DOHH2 (cell line): ENCODE data around the gene MYO7B.

Experiments used
- H3F3A ChIP-seq: fragments of 200-600 bp; sonication (generic), shearing (Covaris generic); 2 replicates; pipeline ENCODE4 v1.6.0; 2016; ENCODE audit warnings: antibody characterized with exemption, mild to moderate bottlenecking; ENCODE audit not compliant: control insufficient read depth, insufficient read depth
- H3K27ac ChIP-seq: fragments of 200-600 bp; sonication (generic); 2 replicates; pipeline ENCODE4 v1.5.1; 2014; ENCODE audit warnings: low read depth, mild to moderate bottlenecking, low read length, moderate library complexity
- H3K27me3 ChIP-seq: fragments of 200-600 bp; sonication (generic); 2 replicates; pipeline ENCODE4 v1.6.1; 2014; ENCODE audit warnings: mild to moderate bottlenecking, low read length, mixed read lengths; ENCODE audit not compliant: control insufficient read depth
- H3K36me3 ChIP-seq: fragments of 200-600 bp; sonication (generic); 2 replicates; pipeline ENCODE4 v1.6.1; 2014; ENCODE audit warnings: mild to moderate bottlenecking, low read length, moderate library complexity, mixed read lengths; ENCODE audit not compliant: control insufficient read depth
- H3K4me1 ChIP-seq: fragments of 200-600 bp; sonication (generic); 2 replicates; pipeline ENCODE4 v1.6.1; 2014; ENCODE audit warnings: mild to moderate bottlenecking, low read length, mixed read lengths; ENCODE audit not compliant: control insufficient read depth
- H3K4me2 ChIP-seq: fragments of 200-600 bp; sonication (generic); 2 replicates; pipeline ENCODE4 v1.6.0; 2014; ENCODE audit warnings: mild to moderate bottlenecking, low read length, moderate library complexity
- H3K4me3 ChIP-seq: fragments of 200-600 bp; sonication (generic); 2 replicates; pipeline ENCODE4 v1.5.1; 2014; ENCODE audit warnings: mild to moderate bottlenecking, low read length, mixed read lengths
- H3K79me2 ChIP-seq: fragments of 200-600 bp; sonication (generic); 2 replicates; pipeline ENCODE4 v1.6.1; 2014; ENCODE audit warnings: mild to moderate bottlenecking, low read length, mixed read lengths; ENCODE audit not compliant: control insufficient read depth
- H3K9me2 ChIP-seq: fragments of 200-600 bp; sonication (generic); replicated peaks from 2 replicates; pipeline ENCODE4 v1.6.1; 2014; ENCODE audit warnings: mild to moderate bottlenecking, low read length, mixed read lengths; ENCODE audit not compliant: control insufficient read depth
- H3K9me3 ChIP-seq: fragments of 200-600 bp; sonication (generic); 2 replicates; pipeline ENCODE4 v1.6.1; 2014; ENCODE audit warnings: antibody characterized with exemption, low read length, mixed read lengths; ENCODE audit not compliant: control insufficient read depth, insufficient read depth
- H4K20me1 ChIP-seq: fragments of 200-600 bp; sonication (generic); 2 replicates; pipeline ENCODE4 v1.6.0; 2014; ENCODE audit warnings: low read depth, mild to moderate bottlenecking, antibody characterized with exemption, low read length, moderate library complexity; ENCODE audit not compliant: control insufficient read depth, insufficient read depth
- CTCF ChIP-seq: fragments of 200-600 bp; sonication (generic); IDR thresholded peaks from one replicate; pipeline ENCODE4 v1.5.1; 2014; ENCODE audit warnings: antibody characterized with exemption, mild to moderate bottlenecking, low read depth, low read length; ENCODE audit not compliant: poor library complexity, severe bottlenecking
- EZH2phosphoT487 ChIP-seq: fragments of 200-600 bp; sonication (generic); IDR thresholded peaks from 2 replicates; pipeline ENCODE4 v1.6.1; 2017; ENCODE audit warnings: borderline replicate concordance, mild to moderate bottlenecking, antibody characterized with exemption, low read length, moderate library complexity, mixed read lengths

MYO7B gene

DNA sequence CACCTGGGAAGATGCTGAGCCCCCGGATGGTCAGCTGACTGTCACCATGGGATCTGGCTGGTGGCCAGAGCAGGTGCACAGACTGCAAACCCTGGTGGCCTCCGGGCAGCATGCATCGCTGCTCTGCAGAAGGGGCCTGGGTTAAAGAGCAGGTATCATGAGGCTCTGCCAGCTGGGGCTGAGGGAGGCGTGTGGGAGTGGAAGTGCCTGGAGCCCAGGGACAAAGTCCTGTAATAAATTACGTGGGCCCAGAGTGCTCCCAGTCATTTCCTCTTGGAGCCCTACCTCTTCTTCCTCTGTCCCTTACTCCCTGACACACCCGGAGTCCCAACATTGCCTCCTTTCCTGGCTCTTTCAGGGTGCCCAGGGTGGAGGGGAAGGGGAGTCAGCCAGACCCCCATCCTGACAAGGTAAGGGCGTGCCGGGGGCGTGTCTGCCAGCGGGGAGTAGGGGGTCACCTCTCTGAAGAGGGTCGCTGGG is at the start of gene MYO7B:
Gene MYO7B, plus strand, starts transcription at position 262 of the 480 bp plus-strand sequence. CDS start 24,040 bp downstream, outside the sequence.
- H3K4me3 ChIP-seq = no peak within 1 kb of the TSS
- H3K79me2 ChIP-seq = no peaks in the 10 kb centered on the region
- H3F3A ChIP-seq = no peaks in the 10 kb centered on the region
- no peaks in the 10 kb centered on the region for H3K9me2 ChIP-seq
- TF ChIP-seq EZH2phosphoT487 = no peak
- no peak for TF ChIP-seq CTCF
- no peaks in the 10 kb centered on the region for H3K9me3 ChIP-seq
- H4K20me1 ChIP-seq = no peaks in the 10 kb centered on the region
- no peaks in the 10 kb centered on the region for H3K36me3 ChIP-seq
- peaks cover 20% of the 10 kb centered on the region for H3K27me3 ChIP-seq
- H3K4me2 ChIP-seq = no peak within 1 kb of the TSS
- H3K4me1 ChIP-seq = no peaks in the 10 kb centered on the region
- H3K27ac ChIP-seq = no peak within 1 kb of the TSS

- H3K4me2 ChIP-seq = no peak overlapping the region
- no peak for TF ChIP-seq EZH2phosphoT487
- TF ChIP-seq CTCF = no peak
- no peaks in the 10 kb centered on the region for H3K9me2 ChIP-seq
- H3K27me3 ChIP-seq = no peaks in the 10 kb centered on the region
- no peaks in the 10 kb centered on the region; the same call in 1 of the 2 replicates for H3F3A ChIP-seq
- H3K4me3 ChIP-seq = no peak overlapping the region
- H3K79me2 ChIP-seq = no peaks in the 10 kb centered on the region
- no peaks in the 10 kb centered on the region for H4K20me1 ChIP-seq
- no peaks in the 10 kb centered on the region for H3K9me3 ChIP-seq
- no peak overlapping the region for H3K27ac ChIP-seq
- H3K4me1 ChIP-seq = peaks cover 17% of the 10 kb centered on the region
- peaks cover 87% of the 10 kb centered on the region for H3K36me3 ChIP-seq
These were observed 49.8 kb upstream of the MYO7B start for GRCh38 chr2:127485694-127486071.

GRCh38 chr2:127486247-127487058 is 49.0 kb upstream of the MYO7B start:
- Histone ChIP-seq H3K4me1 (peaks cover 17% of the 10 kb centered on the region), H3K27me3 (no peaks in the 10 kb centered on the region), H3F3A (no peaks in the 10 kb centered on the region; the same call in 1 of the 2 replicates), H3K9me3 (no peaks in the 10 kb centered on the region), H3K4me2 (no peak overlapping the region), H3K9me2 (no peaks in the 10 kb centered on the region), H3K4me3 (no peak overlapping the region), H4K20me1 (no peaks in the 10 kb centered on the region; the same call in 1 of the 2 replicates), H3K27ac (no peak overlapping the region), H3K79me2 (no peaks in the 10 kb centered on the region), H3K36me3 (peaks cover 87% of the 10 kb centered on the region)
- TF ChIP-seq EZH2phosphoT487 = no peak
- TF ChIP-seq CTCF = no peak
